HT-29 (cell line): Measurements from ENCODE around the gene TMEM53. TPM values are rescaled to one million over a fixed set of nuclear protein-coding genes. Genes with fewer than 3 reads are reported as not detected.
A peak's percentile ranks its signal among the peaks of the same experiment; 100 is the strongest.

Source experiments
- DNase-seq: peaks from one replicate; pipeline ENCODE4 v3.0.0-alpha.2; 2015; ENCODE audit warnings: low spot score
- total RNA-seq: library from RNA; depleted of rRNA; stranded (reverse); fragments of >200 nt; shearing (Covaris generic); gene quantifications from 2 replicates; pipeline ENCODE4 v1.2.3, GENCODE V29; 2014

Gene TMEM53
- total RNA-seq, 1 experiment from 2014 or later: 27.5 TPM

DNA sequence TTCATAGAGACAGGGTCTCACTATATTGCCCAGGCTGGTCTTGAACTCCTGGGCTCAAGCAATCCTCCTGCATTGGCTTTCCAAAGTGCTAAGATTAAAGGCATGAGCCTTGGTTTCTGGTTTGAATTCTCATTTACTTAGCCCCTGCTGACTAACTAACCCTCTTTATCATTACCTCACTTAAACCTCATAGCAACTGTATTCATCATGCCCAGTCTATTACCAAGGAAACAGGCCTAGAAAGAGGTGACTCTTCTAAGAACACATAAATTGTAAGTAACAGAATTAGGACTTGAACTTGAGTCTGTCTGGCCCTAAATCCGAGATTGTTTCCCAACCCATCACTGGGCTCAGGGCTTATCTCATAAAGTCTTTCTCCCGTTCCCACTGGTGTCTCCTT lies 44.2 kb downstream of the TMEM53 start:
- DNase-seq: no peak

DNA sequence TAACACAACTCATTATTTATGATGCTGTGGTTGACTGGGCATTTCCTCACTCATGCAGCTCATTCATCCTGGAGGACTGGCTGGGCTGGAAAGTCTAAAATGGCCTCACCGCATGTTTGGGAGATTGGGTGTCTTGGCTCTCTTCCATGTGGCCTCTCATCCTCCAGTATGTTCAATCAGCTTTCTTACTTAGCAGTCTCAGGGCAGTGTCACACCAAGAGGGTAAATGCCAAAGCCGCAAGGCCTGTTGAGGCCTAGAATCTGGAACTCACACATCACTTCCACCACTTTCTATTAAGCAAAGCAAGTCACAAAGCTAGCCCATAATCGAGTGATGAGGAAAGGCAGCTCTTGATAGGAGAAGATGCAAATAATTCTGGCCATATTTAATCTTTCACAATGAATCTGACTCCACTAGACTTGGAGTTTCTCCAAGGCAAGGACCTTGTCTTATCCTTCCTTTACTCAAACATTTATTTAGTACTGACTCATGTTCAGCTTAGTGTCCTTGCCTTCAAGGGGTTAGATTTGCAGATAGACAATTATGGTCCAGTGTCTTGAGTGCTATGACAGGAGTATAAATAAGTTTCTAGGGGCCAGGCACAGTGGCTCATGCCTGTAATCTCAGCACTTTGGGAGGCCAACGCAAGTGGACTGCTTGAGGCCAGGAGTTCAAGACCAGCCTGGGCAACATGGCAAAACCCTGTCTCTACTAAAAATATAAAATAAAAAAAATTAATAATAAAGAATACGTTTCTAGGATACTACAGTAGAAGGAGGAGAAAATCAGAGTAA lies 45.1 kb downstream of the TMEM53 start:
- DNase-seq: no peak

DNA sequence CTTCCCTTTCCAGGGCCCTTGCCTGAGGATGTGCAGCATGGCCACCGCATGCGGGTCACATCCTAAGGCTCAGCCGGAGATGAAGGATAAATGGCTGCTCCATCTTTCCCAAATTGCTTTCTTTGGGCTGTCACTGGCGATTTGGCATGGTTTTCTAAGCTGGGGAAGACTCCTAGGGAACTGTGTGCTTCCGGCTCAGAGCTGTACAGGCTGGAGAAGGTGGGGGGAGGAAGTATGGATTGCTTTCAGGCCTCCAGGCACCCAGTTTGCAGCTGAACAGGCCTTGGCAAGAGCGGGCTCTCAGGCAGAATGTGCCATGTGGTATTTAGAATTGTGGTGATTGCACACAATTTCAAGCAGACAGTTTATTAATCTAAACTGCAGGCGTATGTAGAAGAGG lies 48.9 kb downstream of the TMEM53 start:
- no peak for DNase-seq

DNA sequence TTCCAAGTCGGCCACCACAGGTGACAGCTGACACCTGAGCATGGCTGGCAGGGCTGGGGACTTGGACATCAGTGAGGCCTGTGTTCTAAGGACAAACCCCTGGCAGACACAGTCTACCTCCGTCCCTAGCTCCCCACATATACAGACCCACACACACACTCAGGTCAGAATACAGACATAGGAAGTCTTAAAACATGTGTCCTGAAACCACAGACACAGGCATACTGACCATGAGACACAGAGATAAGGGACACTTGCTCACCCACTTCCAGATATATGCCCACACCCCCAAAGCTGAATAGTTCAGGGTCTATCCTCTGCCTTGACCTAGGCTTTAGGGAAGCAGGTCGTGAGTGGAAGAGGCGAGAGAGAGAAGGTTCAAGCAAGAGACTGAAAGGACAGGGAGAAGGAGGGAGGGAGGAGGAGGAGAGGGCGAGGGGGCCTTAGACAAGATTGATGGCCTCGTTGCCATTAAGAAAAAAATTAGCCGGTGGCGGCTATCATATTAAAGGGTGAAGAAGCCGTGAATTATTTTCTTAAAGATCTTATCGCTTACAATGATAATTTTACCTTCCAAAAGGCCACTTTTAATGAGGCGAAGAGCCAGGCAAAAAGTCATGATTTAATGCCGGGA lies 49.9 kb downstream of the TMEM53 start:
- no peak for DNase-seq

DNA sequence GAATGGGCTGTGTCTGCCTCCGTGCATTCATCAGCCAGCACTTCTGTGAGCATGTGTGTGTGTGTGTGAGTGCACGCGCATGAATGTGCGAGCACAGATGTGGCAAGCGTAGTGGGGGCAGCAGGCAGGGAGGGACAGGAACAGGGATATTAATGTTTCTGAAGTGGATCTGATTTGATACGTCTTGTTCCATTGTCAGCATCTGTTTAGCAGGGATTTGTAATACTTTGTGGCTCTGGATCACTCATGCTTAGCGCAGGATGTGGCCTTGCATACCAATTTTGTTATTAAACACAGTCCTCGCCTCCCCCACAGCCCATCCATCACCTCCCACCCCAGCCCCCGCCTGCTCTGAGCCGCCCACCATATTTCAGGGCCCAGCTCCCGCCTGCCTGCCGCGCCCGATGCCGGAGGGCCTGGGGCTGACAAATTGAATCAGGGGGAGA lies 52.4 kb downstream of the TMEM53 start:
- DNase-seq: no peak

DNA sequence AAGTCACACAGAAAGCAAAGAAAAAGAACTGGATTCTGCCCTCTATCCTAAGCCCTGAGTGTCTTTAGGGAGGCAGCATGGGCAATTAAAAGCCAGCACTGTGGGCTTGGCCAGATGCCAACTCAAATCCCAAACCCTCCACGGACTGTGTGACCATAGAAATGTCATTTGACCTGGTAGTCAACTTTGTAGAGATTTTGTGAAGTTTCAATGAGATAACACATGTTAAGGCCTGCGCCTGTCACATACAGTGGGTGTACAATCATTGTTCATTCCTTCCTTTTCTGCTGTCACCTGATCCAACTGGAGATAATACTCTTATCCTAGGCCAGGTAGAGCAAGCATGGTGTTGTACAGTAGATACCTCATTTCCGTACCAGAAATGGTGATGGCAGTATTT lies 54.2 kb downstream of the TMEM53 start:
- no peak for DNase-seq

DNA sequence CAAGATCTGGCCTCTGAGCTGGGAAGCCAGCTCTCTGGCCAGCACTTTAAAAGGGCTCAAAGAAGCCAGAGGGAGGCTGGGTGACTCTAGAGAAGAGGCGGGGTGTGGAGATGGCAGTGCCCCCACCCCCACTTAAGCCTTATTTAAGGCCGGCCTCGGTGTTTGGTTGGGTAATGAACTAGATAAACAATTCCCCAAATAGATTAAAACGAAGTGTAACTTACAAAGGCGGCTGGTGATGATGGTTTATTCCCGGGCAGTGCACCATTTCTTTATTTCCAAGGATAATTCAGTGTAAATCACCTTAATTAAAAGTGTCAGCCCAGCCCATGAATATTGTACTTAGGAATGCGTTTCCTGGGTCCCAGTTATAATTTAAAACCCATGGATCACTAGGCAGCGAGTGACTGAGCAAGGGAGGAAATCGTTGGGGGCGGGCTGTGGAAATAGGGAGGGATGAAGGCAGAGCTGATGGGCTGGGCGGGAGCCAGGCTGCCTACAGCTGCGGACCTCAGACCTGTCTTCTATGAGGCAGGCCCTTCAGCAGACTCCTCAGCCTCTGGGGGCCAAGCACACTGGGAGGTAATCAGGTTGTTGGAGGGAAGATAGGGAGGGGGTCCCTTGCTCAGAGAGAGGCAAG lies 54.9 kb downstream of the TMEM53 start:
- DNase-seq: no peak

DNA sequence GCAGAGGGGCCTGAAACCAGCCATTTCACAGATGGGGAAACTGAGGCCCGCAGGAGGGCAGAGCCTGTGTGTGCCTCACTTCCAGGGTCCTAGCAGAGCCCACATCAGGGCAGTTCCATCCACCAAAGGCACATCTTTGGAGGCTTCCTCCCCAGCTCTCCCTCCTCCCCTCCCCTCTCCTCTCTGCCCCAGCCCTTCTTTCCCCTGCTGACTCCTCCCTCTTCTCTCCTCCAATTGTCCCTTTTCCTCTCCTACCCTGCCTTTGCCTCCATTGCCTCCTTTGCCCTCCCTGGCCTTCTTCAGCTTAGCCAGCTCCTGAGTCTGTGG lies 56.6 kb downstream of the TMEM53 start:
- DNase-seq: no peak

DNA sequence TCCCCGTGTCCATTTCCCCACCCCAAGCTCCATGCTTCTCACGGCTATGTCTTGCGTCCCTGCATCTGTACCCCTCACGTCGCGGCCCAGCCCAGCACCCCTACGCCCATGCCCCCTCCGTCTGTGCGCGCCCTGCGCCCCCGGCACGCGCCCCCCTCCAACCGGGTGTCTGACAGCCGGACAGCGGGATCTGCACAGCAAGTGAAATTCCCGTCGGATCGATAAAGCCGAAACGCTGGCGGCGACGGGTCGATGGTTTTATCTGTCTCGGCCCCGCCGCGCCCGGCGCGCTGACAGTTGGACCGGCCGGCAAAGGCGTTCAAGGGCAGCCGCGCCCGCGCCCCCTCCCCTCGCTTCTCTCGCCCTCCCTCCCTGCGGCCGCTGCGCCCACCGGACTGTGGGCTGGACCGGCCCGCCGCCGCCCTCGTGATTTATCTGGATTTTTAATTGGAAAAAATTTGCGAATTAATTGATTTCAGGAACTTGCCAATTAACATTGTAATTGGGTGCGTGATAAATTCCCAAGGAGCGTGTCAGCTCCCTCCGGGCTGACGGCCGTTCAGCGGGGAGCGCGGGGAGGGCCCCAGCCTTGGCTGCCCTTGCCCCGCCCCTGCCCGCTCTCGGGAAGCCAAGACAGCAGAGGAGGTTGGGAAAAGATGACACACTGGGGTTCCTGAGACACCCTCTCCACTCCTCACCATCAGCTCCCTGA lies 57.1 kb downstream of the TMEM53 start:
- no peak for DNase-seq

DNA sequence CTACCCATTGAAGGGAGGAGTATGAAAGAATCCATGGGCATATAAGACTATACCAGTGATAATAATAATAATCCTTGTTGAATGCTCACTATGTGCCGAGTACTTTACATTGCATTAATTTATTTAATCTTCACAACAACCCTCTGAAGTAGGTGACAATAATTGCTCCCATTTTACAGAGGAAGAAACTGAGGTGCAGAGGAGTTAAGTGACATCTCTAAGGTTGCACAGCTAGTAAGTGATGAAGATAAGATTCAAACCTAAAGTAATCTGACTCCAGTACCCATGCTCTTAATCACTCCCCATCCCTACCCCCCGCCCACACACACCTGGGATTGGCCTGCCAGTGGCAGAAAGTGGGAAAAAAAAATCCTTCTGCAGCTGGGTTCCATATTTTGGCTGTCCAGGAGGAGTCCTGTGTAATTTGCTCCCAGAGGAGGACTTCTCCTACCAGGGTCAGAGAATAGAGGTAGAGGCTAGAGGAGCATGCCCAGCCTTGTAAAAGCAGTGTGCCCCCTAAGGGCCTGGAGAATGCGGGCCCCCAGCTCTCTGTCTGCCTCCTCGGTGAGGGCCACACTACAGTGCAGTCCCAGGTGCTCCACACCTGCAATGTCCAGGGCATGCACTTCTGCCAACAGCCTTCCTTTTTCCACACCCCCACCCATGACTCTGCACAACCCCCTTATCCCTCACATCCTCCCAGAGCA lies 57.8 kb downstream of the TMEM53 start:
- no peak for DNase-seq

DNA sequence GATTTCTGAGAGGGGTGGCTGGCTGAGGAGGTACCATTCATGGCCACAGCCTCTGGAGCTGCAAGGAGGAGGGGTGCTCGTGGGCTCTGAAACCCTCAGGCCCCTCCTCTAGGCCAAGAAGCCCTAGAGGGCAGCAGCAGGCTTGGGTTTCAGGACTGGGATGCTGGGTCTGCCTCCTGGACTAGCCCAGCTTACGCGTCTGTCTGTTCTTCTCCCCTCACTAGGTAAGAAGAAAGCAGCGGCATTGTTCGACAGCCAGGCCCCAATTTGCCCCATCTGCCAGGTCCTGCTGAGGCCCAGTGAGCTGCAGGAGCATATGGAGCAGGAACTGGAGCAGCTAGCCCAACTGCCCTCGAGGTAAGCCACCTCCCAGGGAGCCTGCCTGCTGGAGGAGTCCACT lies 60.3 kb downstream of the TMEM53 start:
- DNase-seq: no peak

DNA sequence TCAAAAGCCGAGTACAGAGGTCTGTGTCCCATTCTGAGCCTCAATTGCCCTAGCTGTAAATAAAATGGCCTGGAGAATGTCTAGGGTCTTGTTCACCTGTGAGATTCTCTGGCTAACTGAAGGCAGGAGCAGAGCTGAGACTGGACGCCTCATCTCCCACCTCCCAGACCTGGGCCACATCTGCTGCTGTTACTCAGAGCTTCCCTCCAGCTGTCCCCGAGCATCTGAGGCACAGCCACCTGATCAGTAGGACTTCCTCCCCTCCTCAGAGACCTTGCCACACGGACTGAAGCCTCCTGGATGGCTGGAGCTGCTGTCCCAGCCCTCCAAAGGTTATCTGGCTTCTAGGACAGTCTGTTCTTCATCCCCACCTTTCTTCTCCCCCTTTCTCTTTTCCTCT lies 62.4 kb downstream of the TMEM53 start:
- DNase-seq: no peak

DNA sequence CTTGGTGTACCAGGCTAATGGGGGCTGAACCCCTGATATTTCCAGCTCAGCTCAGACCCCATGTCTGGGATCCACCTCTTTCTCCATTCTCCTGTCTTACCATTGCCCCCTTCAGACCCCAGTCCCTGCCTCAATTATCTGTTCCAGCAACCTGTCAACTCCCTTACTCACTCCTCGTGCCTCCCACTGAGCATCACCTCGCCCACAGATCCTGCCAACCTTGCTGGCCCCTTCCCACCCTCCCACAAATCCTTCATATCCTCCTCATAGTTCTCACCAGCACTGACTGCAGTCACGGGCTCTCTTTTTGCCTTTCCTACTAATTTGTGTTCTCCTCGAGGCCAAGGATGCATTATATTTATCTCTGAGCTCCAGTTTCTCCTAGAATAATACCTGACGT lies 62.9 kb downstream of the TMEM53 start:
- no peak for DNase-seq

DNA sequence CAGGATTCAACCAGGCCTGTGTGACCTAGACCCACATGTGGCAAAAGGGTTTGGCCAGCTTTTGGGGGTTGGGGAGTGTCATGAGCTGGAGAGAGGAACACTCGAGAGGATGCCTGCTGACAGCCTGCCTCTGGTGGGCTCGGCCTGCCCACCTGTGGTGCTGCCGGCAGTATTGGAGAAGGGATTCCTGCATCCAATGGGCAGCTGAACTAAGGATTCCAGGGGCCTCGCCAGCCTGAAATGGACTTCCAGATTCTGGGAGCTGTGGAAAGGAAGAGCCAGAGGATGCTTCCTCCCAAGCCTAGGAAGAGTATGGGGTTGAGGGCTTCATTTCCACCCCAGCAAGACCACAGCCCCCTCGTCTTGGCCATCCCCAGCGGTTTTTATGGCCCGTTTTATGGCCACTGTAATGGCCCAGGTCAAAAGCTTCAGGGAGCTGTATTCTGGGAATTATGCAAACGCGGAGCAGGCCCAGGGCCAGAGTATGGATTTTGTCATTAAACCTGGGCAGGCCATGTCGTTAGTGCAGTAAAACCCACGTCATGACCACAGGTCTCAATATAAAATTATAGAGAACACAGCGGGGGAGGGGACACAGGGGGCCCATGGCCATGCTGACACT lies 63.6 kb downstream of the TMEM53 start:
- DNase-seq: no peak

DNA sequence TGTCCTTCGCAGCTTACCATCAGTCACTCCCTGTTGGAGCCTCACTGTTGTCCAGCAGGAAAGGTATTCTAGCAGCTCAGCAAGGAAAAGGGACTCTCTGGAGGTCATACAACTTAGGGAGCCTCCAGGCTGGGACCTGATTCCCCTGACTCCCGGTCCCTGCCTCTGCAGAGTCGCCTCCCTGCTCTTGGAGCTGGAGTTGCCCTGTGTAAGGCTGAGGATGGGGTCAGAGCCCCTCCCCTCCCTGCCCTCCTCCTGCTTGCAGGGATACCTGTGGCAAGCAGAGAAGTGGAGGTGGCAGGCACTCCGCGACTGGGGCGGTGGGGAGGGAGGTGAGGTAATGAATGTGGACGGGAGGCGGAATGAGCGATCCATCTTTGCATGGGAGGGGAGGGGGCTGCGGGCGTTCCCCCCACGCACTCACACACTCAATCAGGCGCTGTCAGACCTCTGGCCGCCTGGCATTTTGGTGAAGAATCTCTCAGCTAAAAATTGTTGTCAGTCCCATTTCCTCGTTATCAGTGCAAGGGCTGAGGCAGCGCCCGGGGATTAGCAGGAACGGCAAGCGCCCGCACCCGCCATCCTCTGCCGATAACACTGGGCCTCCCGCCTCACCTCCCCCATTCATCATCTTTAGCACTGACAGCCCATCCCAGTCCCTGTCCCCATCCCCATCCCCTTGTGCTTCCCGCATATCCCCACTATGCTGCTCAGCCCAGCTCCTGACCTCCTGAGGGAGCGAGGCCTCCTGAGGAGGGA lies 64.3 kb downstream of the TMEM53 start:
- DNase-seq: no peak

DNA sequence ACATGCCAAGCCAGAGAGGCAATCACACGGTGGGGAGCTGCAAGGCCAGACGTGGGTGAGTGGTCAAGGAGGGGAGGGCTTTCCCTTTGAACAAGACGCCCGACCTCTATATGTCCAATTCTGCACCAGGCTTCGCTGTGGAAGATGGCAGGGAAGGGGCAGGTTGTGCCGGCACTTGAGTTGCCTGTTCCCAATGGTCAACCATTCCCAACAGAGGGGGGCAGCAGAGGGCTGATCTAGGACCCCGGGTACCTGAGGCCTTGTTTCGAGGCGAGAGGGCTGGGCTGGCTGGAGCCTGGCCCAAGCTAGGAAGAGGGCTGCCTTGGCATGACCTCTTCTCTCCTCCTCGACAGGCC lies 64.9 kb downstream of the TMEM53 start:
- peak; percentile 45 for DNase-seq

DNA sequence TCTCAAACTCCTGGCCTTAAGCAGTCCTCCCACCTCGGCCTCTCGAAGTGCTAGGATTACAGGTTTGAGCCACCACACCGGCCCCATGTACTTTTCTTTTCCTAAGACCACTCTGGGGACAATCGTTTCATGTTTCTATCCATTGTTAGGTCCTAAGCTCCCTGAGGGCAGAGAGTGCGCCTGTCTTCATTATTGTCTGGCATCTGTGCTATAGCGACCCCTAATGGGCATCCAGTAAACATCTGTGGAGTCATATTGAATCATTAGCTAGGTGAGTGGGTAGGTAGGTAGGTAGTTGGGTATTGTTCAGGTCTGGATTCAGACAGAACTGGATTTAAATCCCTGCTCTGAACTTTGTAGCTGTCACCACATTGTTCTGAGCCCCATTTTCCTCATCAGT lies 66.1 kb downstream of the TMEM53 start:
- no peak for DNase-seq

DNA sequence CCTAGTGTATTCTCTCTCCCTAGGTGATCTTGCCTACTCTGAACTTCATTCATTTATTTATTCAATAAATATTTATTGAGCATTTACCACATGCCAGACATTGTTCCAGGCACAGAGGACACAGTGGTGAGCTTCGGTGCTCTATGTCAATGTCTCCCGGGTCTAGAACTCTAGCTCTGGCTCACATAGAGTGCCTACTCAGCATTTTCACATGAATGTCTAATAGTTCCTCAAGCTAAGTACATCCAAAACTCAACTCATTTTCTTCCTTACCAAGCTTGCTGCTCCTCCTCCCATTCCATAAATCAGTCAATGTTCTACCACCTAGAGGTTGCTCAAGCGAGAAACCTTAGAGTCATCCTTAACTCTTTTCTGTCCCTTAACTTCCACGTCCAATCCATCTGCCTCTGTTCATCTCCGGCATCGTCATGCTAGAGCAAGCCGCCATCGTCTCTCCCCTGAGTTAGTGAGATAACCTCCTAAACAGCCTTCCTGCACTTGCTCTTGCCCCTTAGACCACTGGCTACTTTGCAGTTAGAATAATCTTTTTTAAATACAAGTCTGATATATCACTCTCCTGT lies 67.5 kb downstream of the TMEM53 start:
- DNase-seq: no peak

DNA sequence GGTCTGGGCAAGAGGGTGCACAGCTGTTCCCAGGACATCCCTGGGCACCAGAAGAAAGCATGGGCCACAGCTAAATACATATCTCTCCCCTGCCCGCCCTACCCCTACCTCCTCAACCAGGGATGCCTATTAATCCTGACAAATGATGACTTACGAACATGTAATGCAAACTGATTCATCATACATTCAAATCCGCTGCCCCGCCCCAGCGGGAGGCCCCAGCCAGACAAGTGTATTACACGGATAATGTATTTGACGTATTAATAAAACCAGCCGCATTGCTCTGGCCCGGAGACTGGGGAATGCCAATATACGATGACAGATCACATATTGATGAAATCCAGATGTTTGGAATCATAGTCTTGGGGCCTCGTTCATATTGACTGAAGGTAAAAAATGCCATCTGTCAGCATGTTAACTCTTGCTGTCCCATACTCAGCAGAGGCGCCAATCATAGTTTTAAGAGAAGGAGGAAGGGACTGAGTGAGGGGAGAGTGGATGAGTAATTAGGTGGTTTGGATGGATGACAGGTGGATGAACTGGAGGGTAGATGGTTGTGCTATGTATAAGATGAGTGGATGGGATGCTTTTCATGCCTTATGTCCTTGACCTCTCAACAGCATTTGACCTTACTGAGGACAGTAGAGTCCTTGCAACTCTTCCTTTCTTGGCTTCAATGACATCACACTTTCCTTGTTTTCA lies 68.2 kb downstream of the TMEM53 start:
- DNase-seq: no peak
